GM23248 (cell line): ENCODE measurements around the gene GNAQ. TPM values are rescaled to one million over a fixed set of nuclear protein-coding genes. Genes with fewer than 3 reads are reported as not detected.
A peak's percentile ranks its signal among the peaks of the same experiment; 100 is the strongest.

Experiments
- DNase-seq: peaks from one replicate; pipeline ENCODE4 v3.0.0-alpha.2; 2015
- H2AFZ ChIP-seq: fragments of 200-600 bp; sonication (generic); 2 replicates; pipeline ENCODE4 v1.6.1; 2016; ENCODE audit warnings: antibody characterized with exemption
- H3F3A ChIP-seq: fragments of 200-600 bp; sonication (generic); 2 replicates; pipeline ENCODE4 v1.6.1; 2016; ENCODE audit warnings: mild to moderate bottlenecking, antibody characterized with exemption, mixed run types; ENCODE audit not compliant: insufficient read depth
- H3K27ac ChIP-seq: fragments of 200-600 bp; sonication (generic); 2 replicates; pipeline ENCODE4 v1.5.1; 2016; ENCODE audit warnings: mild to moderate bottlenecking
- H3K27me3 ChIP-seq: fragments of 200-600 bp; sonication (generic); replicated peaks from 2 replicates; pipeline ENCODE4 v1.6.1; 2016; ENCODE audit warnings: mild to moderate bottlenecking; ENCODE audit not compliant: insufficient read depth
- H3K36me3 ChIP-seq: fragments of 200-600 bp; sonication (generic); 2 replicates; pipeline ENCODE4 v1.6.1; 2016; ENCODE audit warnings: low read depth, mild to moderate bottlenecking
- H3K4me1 ChIP-seq: fragments of 200-600 bp; sonication (generic); 2 replicates; pipeline ENCODE4 v1.6.1; 2016; ENCODE audit warnings: mild to moderate bottlenecking; ENCODE audit not compliant: insufficient read depth
- H3K4me2 ChIP-seq: fragments of 200-600 bp; sonication (generic); one replicate; pipeline ENCODE4 v1.6.1; 2016; ENCODE audit warnings: mild to moderate bottlenecking; ENCODE audit not compliant: unreplicated experiment
- H3K4me3 ChIP-seq: fragments of 200-600 bp; sonication (generic); 2 replicates; pipeline ENCODE4 v1.5.1; 2016; ENCODE audit warnings: mild to moderate bottlenecking
- H3K79me2 ChIP-seq: fragments of 200-600 bp; sonication (generic); 2 replicates; pipeline ENCODE4 v1.6.1; 2016; ENCODE audit warnings: mild to moderate bottlenecking; ENCODE audit not compliant: insufficient read depth
- H3K9ac ChIP-seq: fragments of 200-600 bp; sonication (generic); 2 replicates; pipeline ENCODE4 v1.6.1; 2016; ENCODE audit warnings: mild to moderate bottlenecking
- H3K9me2 ChIP-seq: fragments of 200-600 bp; sonication (generic); 2 replicates; pipeline ENCODE4 v1.6.1; 2016; ENCODE audit warnings: mixed run types, mild to moderate bottlenecking, moderate library complexity; ENCODE audit not compliant: insufficient read depth
- H3K9me3 ChIP-seq: fragments of 200-600 bp; sonication (generic); one replicate; pipeline ENCODE4 v1.6.1; 2017; ENCODE audit warnings: low read depth
- H4K20me1 ChIP-seq: fragments of 200-600 bp; sonication (generic); 2 replicates; pipeline ENCODE4 v1.6.0; 2016; ENCODE audit not compliant: insufficient read depth
- EZH2 ChIP-seq: fragments of 200-600 bp; sonication (generic); IDR thresholded peaks from 2 replicates; pipeline ENCODE4 v1.6.1; 2018; ENCODE audit warnings: antibody characterized with exemption, mild to moderate bottlenecking; ENCODE audit not compliant: insufficient read depth, poor library complexity, severe bottlenecking
- EZH2phosphoT487 ChIP-seq: fragments of 200-600 bp; sonication (generic); IDR thresholded peaks from 2 replicates; pipeline ENCODE4 v1.6.1; 2018; ENCODE audit warnings: antibody characterized with exemption, moderate library complexity, mild to moderate bottlenecking, low read depth; ENCODE audit not compliant: insufficient read depth
- WGBS, 2 experiments: methylation state at CpG; one replicate each; pipeline ENCODE4 v1.1.6; 2015 to 2017; ENCODE audit warnings: low lambda C conversion rate in 2 of 2, low coverage in 1 of 2; ENCODE audit errors: missing lambda C conversion rate in 2 of 2; 5-methylcytosine and 5-hydroxymethylcytosine counted together
- in situ Hi-C: fragments of 300-500 bp; cut with MboI; formaldehyde crosslinking; loops from 2 replicates; pipeline ENCODE4 v1.15.0; 2020
- polyA plus RNA-seq: library from polyadenylated mRNA; unstranded; fragments of >200 nt; fragmentation: Nextera tagmentation; extraction: Ambion mirVana; gene quantifications from 2 replicates; pipeline ENCODE4 v1.2.1, GENCODE V29; 2016
- total RNA-seq: library from RNA; depleted of rRNA; stranded (reverse); fragments of >200 nt; shearing (Covaris generic); gene quantifications from 2 replicates; pipeline ENCODE4 v1.2.3, GENCODE V29; 2014

The GNAQ gene
- total and polyA plus RNA-seq, 2 experiments from 2014 or later, result 11.5 to 32.7 TPM

- H2AFZ ChIP-seq, result no peak overlapping the region
- in situ Hi-C loops, result no loop called here
- DNase-seq, result peak; percentile 40
- H3K36me3 ChIP-seq, result no peaks in the 10 kb centered on the region
- H3K27me3 ChIP-seq, result no peaks in the 10 kb centered on the region
- no peak overlapping the region for H3K27ac ChIP-seq
- no peaks in the 10 kb centered on the region for H3F3A ChIP-seq
- H3K4me2 ChIP-seq, result no peak overlapping the region
- H3K9ac ChIP-seq, result no peak overlapping the region
- no peaks in the 10 kb centered on the region for H3K9me3 ChIP-seq
- H4K20me1 ChIP-seq, result no peaks in the 10 kb centered on the region
- peaks cover 66% of the 10 kb centered on the region for H3K79me2 ChIP-seq
- no peaks in the 10 kb centered on the region for H3K9me2 ChIP-seq
- H3K4me3 ChIP-seq, result no peak overlapping the region
- TF ChIP-seq EZH2, result no peak
- TF ChIP-seq EZH2phosphoT487, result no peak
- peaks cover 15% of the 10 kb centered on the region for H3K4me1 ChIP-seq
Measured at GRCh38 chr9:77830618-77831285, 200.9 kb downstream of the GNAQ start.

- peaks cover 65% of the 10 kb centered on the region for H3K79me2 ChIP-seq
- in situ Hi-C loops, result no loop called here
- no peak overlapping the region for H3K9ac ChIP-seq
Measured at GRCh38 chr9:77829420-77829819, 202.2 kb downstream of the GNAQ start.

GRCh38 chr9:77827104-77827784, 204.4 kb downstream of the GNAQ start:
- no peaks in the 10 kb centered on the region for H3K9me2 ChIP-seq
- 95 to 97% methylated on average over 6 of the region's 6 CpGs for WGBS, 2 experiments
- in situ Hi-C loops, result no loop called here
- H3K79me2 ChIP-seq, result peaks cover 72% of the 10 kb centered on the region
- H3K27ac ChIP-seq, result no peak overlapping the region
- H2AFZ ChIP-seq, result no peak overlapping the region
- H3F3A ChIP-seq, result peaks cover 20% of the 10 kb centered on the region; the same call in 1 of the 2 replicates
- DNase-seq, result no peak
- H3K4me1 ChIP-seq, result peaks cover 17% of the 10 kb centered on the region
- no peaks in the 10 kb centered on the region for H4K20me1 ChIP-seq
- H3K36me3 ChIP-seq, result no peaks in the 10 kb centered on the region
- no peak overlapping the region for H3K4me3 ChIP-seq
- TF ChIP-seq EZH2 (no peak), EZH2phosphoT487 (no peak)
- H3K9ac ChIP-seq, result no peak overlapping the region
- H3K4me2 ChIP-seq, result no peak overlapping the region
- no peaks in the 10 kb centered on the region for H3K27me3 ChIP-seq
- H3K9me3 ChIP-seq, result no peaks in the 10 kb centered on the region

More at GRCh38 chr9:77829420-77829819, 202.2 kb downstream of the GNAQ start:
- Histone ChIP-seq H3K4me3 (no peak overlapping the region), H3K27me3 (no peaks in the 10 kb centered on the region), H3K4me1 (peaks cover 15% of the 10 kb centered on the region), H3K27ac (no peak overlapping the region), H4K20me1 (no peaks in the 10 kb centered on the region), H3K9me3 (no peaks in the 10 kb centered on the region), H3F3A (peaks cover 3% of the 10 kb centered on the region; the same call in 1 of the 2 replicates), H3K4me2 (no peak overlapping the region), H3K36me3 (no peaks in the 10 kb centered on the region), H2AFZ (no peak overlapping the region), H3K9me2 (no peaks in the 10 kb centered on the region)
- no peak for DNase-seq
- TF ChIP-seq EZH2, result no peak
- TF ChIP-seq EZH2phosphoT487, result no peak
- 81 to 91% methylated on average over 4 of the region's 4 CpGs for WGBS, 2 experiments

DNA sequence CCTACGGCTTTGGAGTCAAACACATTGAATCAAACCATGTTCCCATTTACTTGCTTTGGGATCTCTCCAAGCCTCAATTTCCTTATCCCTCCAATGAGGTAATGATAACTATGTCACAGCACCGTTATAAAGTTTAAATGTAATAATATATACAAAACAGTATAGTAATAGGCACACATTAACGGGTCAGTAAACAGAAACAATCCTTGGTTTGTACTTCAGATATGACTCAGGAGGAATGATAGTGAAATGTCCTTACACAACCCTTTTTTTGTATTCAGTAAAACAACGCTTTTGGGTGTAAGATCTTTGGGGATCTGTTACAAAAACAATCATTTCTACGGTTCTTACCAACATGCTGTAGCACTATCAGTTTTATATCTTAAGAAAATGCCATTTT, 205.0 kb downstream of the GNAQ start:
- peaks cover 23% of the 10 kb centered on the region for H3K4me1 ChIP-seq
- H3K27ac ChIP-seq, result no peak overlapping the region
- H3K9ac ChIP-seq, result no peak overlapping the region
- no peaks in the 10 kb centered on the region for H3K9me2 ChIP-seq
- H3K27me3 ChIP-seq, result no peaks in the 10 kb centered on the region
- H3K4me2 ChIP-seq, result no peak overlapping the region
- no peak for DNase-seq
- H2AFZ ChIP-seq, result no peak overlapping the region
- 88 to 91% methylated on average over 5 of the region's 5 CpGs for WGBS, 2 experiments
- no peaks in the 10 kb centered on the region for H3K36me3 ChIP-seq
- peaks cover 72% of the 10 kb centered on the region for H3K79me2 ChIP-seq
- no peaks in the 10 kb centered on the region for H3K9me3 ChIP-seq
- peaks cover 25% of the 10 kb centered on the region; the same call in 1 of the 2 replicates for H3F3A ChIP-seq
- H3K4me3 ChIP-seq, result no peak overlapping the region
- TF ChIP-seq EZH2phosphoT487 (no peak), EZH2 (no peak)
- in situ Hi-C loops, result no loop called here
- no peaks in the 10 kb centered on the region for H4K20me1 ChIP-seq
